Smooth muscle cell (in vitro differentiated cells): Measurements from ENCODE around the gene PMFBP1. TPM values are rescaled to one million over a fixed set of nuclear protein-coding genes. Genes with fewer than 3 reads are reported as not detected.
A peak's percentile ranks its signal among the peaks of the same experiment; 100 is the strongest.

Experiments
- DNase-seq: peaks from one replicate; lab custom pipeline; 2025; ENCODE audit not compliant: unreplicated experiment; lab: John Stamatoyannopoulos, UW
- H2AFZ ChIP-seq: fragments of 200-600 bp; sonication (generic); 2 replicates; pipeline ENCODE4 v1.6.0; 2016; ENCODE audit warnings: antibody characterized with exemption, low read depth, mild to moderate bottlenecking
- H3F3A ChIP-seq: fragments of 200-600 bp; sonication (generic); 2 replicates; pipeline ENCODE4 v1.6.0; 2017; ENCODE audit warnings: antibody characterized with exemption, low read depth
- H3K27ac ChIP-seq: fragments of 200-600 bp; sonication (generic); 2 replicates; pipeline ENCODE4 v1.5.1; 2016; ENCODE audit warnings: low read depth, mild to moderate bottlenecking
- H3K27me3 ChIP-seq: fragments of 200-600 bp; sonication (generic); 2 replicates; pipeline ENCODE4 v1.6.1; 2016; ENCODE audit warnings: low read depth, mild to moderate bottlenecking
- H3K36me3 ChIP-seq: fragments of 200-600 bp; sonication (generic); 2 replicates; pipeline ENCODE4 v1.5.1; 2016; ENCODE audit warnings: low read depth
- H3K4me1 ChIP-seq: fragments of 200-600 bp; sonication (generic); 2 replicates; pipeline ENCODE4 v1.5.1; 2016; ENCODE audit warnings: low read depth
- H3K4me2 ChIP-seq: fragments of 200-600 bp; sonication (generic); 2 replicates; pipeline ENCODE4 v1.6.0; 2016; ENCODE audit warnings: mild to moderate bottlenecking
- H3K4me3 ChIP-seq: fragments of 200-600 bp; sonication (generic); 2 replicates; pipeline ENCODE4 v1.5.1; 2016; ENCODE audit warnings: mild to moderate bottlenecking
- H3K79me2 ChIP-seq: fragments of 200-600 bp; sonication (generic); 2 replicates; pipeline ENCODE4 v1.6.0; 2016; ENCODE audit warnings: low read depth, mild to moderate bottlenecking
- H3K9ac ChIP-seq: fragments of 200-600 bp; sonication (generic); 2 replicates; pipeline ENCODE4 v1.6.0; 2016; ENCODE audit warnings: low read depth
- H3K9me3 ChIP-seq: fragments of 200-600 bp; sonication (generic); replicated peaks from 2 replicates; pipeline ENCODE4 v1.5.1; 2016; ENCODE audit warnings: low read depth
- H4K20me1 ChIP-seq: fragments of 200-600 bp; sonication (generic); 2 replicates; pipeline ENCODE4 v1.6.0; 2016; ENCODE audit warnings: low read depth
- WGBS: methylation state at CpG from one replicate; pipeline ENCODE4 v1.1.7; 2016; ENCODE audit warnings: low lambda C conversion rate; 5-methylcytosine and 5-hydroxymethylcytosine counted together
- polyA plus RNA-seq: library from polyadenylated mRNA; unstranded; fragments of >200 nt; fragmentation: Nextera tagmentation; extraction: Ambion mirVana; gene quantifications from 2 replicates; pipeline ENCODE4 v1.2.1, GENCODE V29; 2016
- total RNA-seq: library from RNA; depleted of rRNA; stranded (reverse); fragments of >200 nt; gene quantifications from 2 replicates; pipeline ENCODE4 v1.2.3, GENCODE V29; 2014
- TF ChIP-seq, protein P1 (sequence below): fragments of 200-600 bp; sonication (generic); IDR thresholded peaks from 2 replicates; pipeline ENCODE4 v1.5.1; 2017; ENCODE audit warnings: borderline replicate concordance, mild to moderate bottlenecking, antibody characterized with exemption; ENCODE audit not compliant: insufficient read depth, poor library complexity, severe bottlenecking

Gene PMFBP1
- total and polyA plus RNA-seq, 2 experiments from 2014 or later = 0.31 to 0.80 TPM

GRCh38 chr16:72164691-72165090 lies 7.3 kb downstream of the PMFBP1 start:
- H3K4me3 ChIP-seq = no peak overlapping the region
- H3K79me2 ChIP-seq = no peaks in the 10 kb centered on the region
- H3K9ac ChIP-seq = no peak overlapping the region
- H3K27me3 ChIP-seq = no peaks in the 10 kb centered on the region
- no peaks in the 10 kb centered on the region for H4K20me1 ChIP-seq
- H3K4me2 ChIP-seq = no peak overlapping the region
- TF ChIP-seq, protein P1, sequence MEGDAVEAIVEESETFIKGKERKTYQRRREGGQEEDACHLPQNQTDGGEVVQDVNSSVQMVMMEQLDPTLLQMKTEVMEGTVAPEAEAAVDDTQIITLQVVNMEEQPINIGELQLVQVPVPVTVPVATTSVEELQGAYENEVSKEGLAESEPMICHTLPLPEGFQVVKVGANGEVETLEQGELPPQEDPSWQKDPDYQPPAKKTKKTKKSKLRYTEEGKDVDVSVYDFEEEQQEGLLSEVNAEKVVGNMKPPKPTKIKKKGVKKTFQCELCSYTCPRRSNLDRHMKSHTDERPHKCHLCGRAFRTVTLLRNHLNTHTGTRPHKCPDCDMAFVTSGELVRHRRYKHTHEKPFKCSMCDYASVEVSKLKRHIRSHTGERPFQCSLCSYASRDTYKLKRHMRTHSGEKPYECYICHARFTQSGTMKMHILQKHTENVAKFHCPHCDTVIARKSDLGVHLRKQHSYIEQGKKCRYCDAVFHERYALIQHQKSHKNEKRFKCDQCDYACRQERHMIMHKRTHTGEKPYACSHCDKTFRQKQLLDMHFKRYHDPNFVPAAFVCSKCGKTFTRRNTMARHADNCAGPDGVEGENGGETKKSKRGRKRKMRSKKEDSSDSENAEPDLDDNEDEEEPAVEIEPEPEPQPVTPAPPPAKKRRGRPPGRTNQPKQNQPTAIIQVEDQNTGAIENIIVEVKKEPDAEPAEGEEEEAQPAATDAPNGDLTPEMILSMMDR = no peak
- H3K9me3 ChIP-seq = no peaks in the 10 kb centered on the region
- H3K4me1 ChIP-seq = no peaks in the 10 kb centered on the region
- H2AFZ ChIP-seq = no peak overlapping the region
- H3F3A ChIP-seq = no peaks in the 10 kb centered on the region
- WGBS = 71% methylated on average over 5 of the region's 5 CpGs
- no peak overlapping the region for H3K27ac ChIP-seq
- no peak for DNase-seq
- H3K36me3 ChIP-seq = no peaks in the 10 kb centered on the region

GRCh38 chr16:72162105-72162692 lies 9.8 kb downstream of the PMFBP1 start:
- H3F3A ChIP-seq = no peaks in the 10 kb centered on the region
- H3K9me3 ChIP-seq = no peaks in the 10 kb centered on the region
- 45% methylated on average over 6 of the region's 6 CpGs for WGBS
- no peaks in the 10 kb centered on the region for H3K79me2 ChIP-seq
- no peak overlapping the region for H3K4me2 ChIP-seq
- no peak for DNase-seq
- no peaks in the 10 kb centered on the region for H3K4me1 ChIP-seq
- H3K36me3 ChIP-seq = no peaks in the 10 kb centered on the region
- H3K27ac ChIP-seq = no peak overlapping the region
- no peak overlapping the region for H2AFZ ChIP-seq
- H3K27me3 ChIP-seq = no peaks in the 10 kb centered on the region
- H4K20me1 ChIP-seq = no peaks in the 10 kb centered on the region
- H3K4me3 ChIP-seq = no peak overlapping the region
- TF ChIP-seq, protein P1 = no peak
- H3K9ac ChIP-seq = no peak overlapping the region

DNA sequence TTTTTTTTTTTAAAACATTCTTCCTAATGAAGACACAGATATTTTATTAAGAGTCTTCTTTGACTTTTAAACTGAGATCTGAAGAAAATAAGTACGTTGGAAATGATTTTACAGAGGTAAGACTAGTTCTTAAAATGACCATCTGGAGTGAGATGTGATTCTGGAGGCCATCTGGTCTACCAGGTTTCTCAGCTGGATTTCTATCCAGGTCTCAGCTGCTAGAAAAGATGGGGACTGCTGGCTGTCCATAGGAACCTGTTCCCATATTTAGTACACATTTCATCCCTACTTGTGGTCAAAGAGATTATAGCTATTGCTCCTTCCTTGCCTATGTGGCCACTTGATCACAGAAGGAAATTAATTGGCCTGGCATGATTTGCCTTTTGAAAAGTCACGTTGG lies 12.2 kb downstream of the PMFBP1 start:
- no peak overlapping the region for H3K4me3 ChIP-seq

GRCh38 chr16:72159386-72159785 lies 12.6 kb downstream of the PMFBP1 start:
- Histone ChIP-seq H3K79me2 (no peaks in the 10 kb centered on the region), H3K4me2 (peak overlapping the region; percentile 23), H2AFZ (no peak overlapping the region), H3F3A (no peaks in the 10 kb centered on the region), H3K36me3 (no peaks in the 10 kb centered on the region), H3K27ac (no peak overlapping the region), H3K9me3 (no peaks in the 10 kb centered on the region), H4K20me1 (no peaks in the 10 kb centered on the region), H3K4me3 (no peak overlapping the region), H3K27me3 (no peaks in the 10 kb centered on the region), H3K4me1 (no peaks in the 10 kb centered on the region), H3K9ac (no peak overlapping the region)
- no peak for DNase-seq
- TF ChIP-seq, protein P1 = no peak
- WGBS = 19% methylated on average over 2 of the region's 2 CpGs

More for the DNA sequence above, 12.2 kb downstream of the PMFBP1 start:
- H2AFZ ChIP-seq = no peak overlapping the region
- H3K79me2 ChIP-seq = no peaks in the 10 kb centered on the region
- DNase-seq = no peak
- no peaks in the 10 kb centered on the region for H3K27me3 ChIP-seq
- H3K36me3 ChIP-seq = no peaks in the 10 kb centered on the region
- no peaks in the 10 kb centered on the region for H4K20me1 ChIP-seq
- 84% methylated on average over 2 of the region's 2 CpGs for WGBS
- no peaks in the 10 kb centered on the region for H3K9me3 ChIP-seq
- H3F3A ChIP-seq = no peaks in the 10 kb centered on the region
- H3K9ac ChIP-seq = no peak overlapping the region
- TF ChIP-seq, protein P1 = no peak
- H3K4me2 ChIP-seq = peak overlapping the region; percentile 23
- no peaks in the 10 kb centered on the region for H3K4me1 ChIP-seq
- no peak overlapping the region for H3K27ac ChIP-seq
